H9 (cell line): ENCODE results near the gene CCL16. TPM values are rescaled to one million over a fixed set of nuclear protein-coding genes. Genes with fewer than 3 reads are reported as not detected.

Experiments used
- DNase-seq: peaks from one replicate; pipeline ENCODE4 v3.0.0-alpha.2; 2017
- H2AFZ ChIP-seq: one replicate; pipeline ENCODE4 v1.6.1; 2013; ENCODE audit warnings: mild to moderate bottlenecking, low read length, control low read depth, moderate library complexity
- H2AK5ac ChIP-seq: 2 replicates; pipeline ENCODE4 v1.6.1; 2013; ENCODE audit warnings: low read length, control low read depth, mixed read lengths; ENCODE audit not compliant: insufficient read length
- H2BK120ac ChIP-seq: one replicate; pipeline ENCODE4 v1.6.1; 2013; ENCODE audit warnings: low read depth, mild to moderate bottlenecking, low read length, control low read depth, inconsistent platforms; ENCODE audit not compliant: poor library complexity, severe bottlenecking
- H2BK12ac ChIP-seq: 2 replicates; pipeline ENCODE4 v1.6.1; 2013; ENCODE audit warnings: low read length, control low read depth, mixed read lengths, low read depth; ENCODE audit not compliant: insufficient read length
- H2BK15ac ChIP-seq: 2 replicates; pipeline ENCODE4 v1.6.1; 2013; ENCODE audit warnings: low read depth, low read length, control low read depth
- H2BK20ac ChIP-seq: one replicate; pipeline ENCODE4 v1.6.1; 2013; ENCODE audit warnings: low read depth, mild to moderate bottlenecking, low read length, control low read depth, inconsistent platforms; ENCODE audit not compliant: poor library complexity, severe bottlenecking
- H2BK5ac ChIP-seq: 2 replicates; pipeline ENCODE4 v1.6.1; 2013; ENCODE audit warnings: low read length, control low read depth, mixed read lengths; ENCODE audit not compliant: insufficient read length
- H3K14ac ChIP-seq: 2 replicates; pipeline ENCODE4 v1.6.1; 2013; ENCODE audit warnings: low read length, control low read depth; ENCODE audit not compliant: insufficient read depth
- H3K18ac ChIP-seq: 2 replicates; pipeline ENCODE4 v1.6.1; 2013; ENCODE audit warnings: low read depth, mild to moderate bottlenecking, mixed read lengths, low read length, control low read depth; ENCODE audit not compliant: insufficient read length
- H3K23ac ChIP-seq: 2 replicates; pipeline ENCODE4 v1.6.1; 2013; ENCODE audit warnings: low read length, control low read depth, mixed read lengths, low read depth; ENCODE audit not compliant: insufficient read length
- H3K23me2 ChIP-seq: 2 replicates; pipeline ENCODE4 v1.6.1; 2013; ENCODE audit warnings: low read depth, mild to moderate bottlenecking, mixed read lengths, low read length, control low read depth; ENCODE audit not compliant: insufficient read length, poor library complexity, severe bottlenecking
- H3K27ac ChIP-seq: 2 replicates; pipeline ENCODE4 v1.5.1; 2013; ENCODE audit warnings: low read length, control low read depth, mixed read lengths, low read depth; ENCODE audit not compliant: insufficient read length
- H3K27me3 ChIP-seq: 2 replicates; pipeline ENCODE4 v1.6.1; 2013; ENCODE audit warnings: low read length, control low read depth, inconsistent platforms; ENCODE audit not compliant: insufficient read depth
- H3K4ac ChIP-seq: 2 replicates; pipeline ENCODE4 v1.6.1; 2013; ENCODE audit warnings: low read depth, mild to moderate bottlenecking, control low read depth, inconsistent platforms, low read length, moderate library complexity
- H3K4me1 ChIP-seq: 2 replicates; pipeline ENCODE4 v1.6.1; 2013; ENCODE audit warnings: low read length, control low read depth, inconsistent platforms; ENCODE audit not compliant: insufficient read depth
- H3K4me2 ChIP-seq: 2 replicates; pipeline ENCODE4 v1.6.1; 2013; ENCODE audit warnings: low read length, control low read depth, mixed read lengths; ENCODE audit not compliant: insufficient read length, insufficient read depth
- H3K56ac ChIP-seq: 2 replicates; pipeline ENCODE4 v1.6.1; 2013; ENCODE audit warnings: low read depth, mild to moderate bottlenecking, mixed read lengths, low read length, control low read depth; ENCODE audit not compliant: insufficient read length
- H3K79me1 ChIP-seq: 2 replicates; pipeline ENCODE4 v1.6.1; 2013; ENCODE audit warnings: low read depth, mild to moderate bottlenecking, moderate library complexity, low read length, control low read depth, inconsistent platforms; ENCODE audit not compliant: insufficient read depth, poor library complexity, severe bottlenecking
- H3K79me2 ChIP-seq: 2 replicates; pipeline ENCODE4 v1.6.1; 2013; ENCODE audit warnings: low read length, control low read depth, inconsistent platforms; ENCODE audit not compliant: insufficient read depth
- H3K9ac ChIP-seq: 2 replicates; pipeline ENCODE4 v1.6.1; 2013; ENCODE audit warnings: low read length, control low read depth, mixed read lengths; ENCODE audit not compliant: insufficient read length; ENCODE audit errors: extremely low read depth
- H3K9me3 ChIP-seq: one replicate; pipeline ENCODE4 v1.6.1; 2013; ENCODE audit warnings: low read depth, low read length, inconsistent platforms; ENCODE audit not compliant: control insufficient read depth
- H3T11ph ChIP-seq: one replicate; pipeline ENCODE4 v1.6.1; 2013; ENCODE audit warnings: mild to moderate bottlenecking, low read length, control low read depth, inconsistent platforms
- H4K20me1 ChIP-seq: one replicate; pipeline ENCODE4 v1.6.1; 2013; ENCODE audit not compliant: control insufficient read depth, insufficient read length, insufficient read depth
- H4K5ac ChIP-seq: 2 replicates; pipeline ENCODE4 v1.6.1; 2013; ENCODE audit warnings: low read depth, mild to moderate bottlenecking, mixed read lengths, low read length, control low read depth; ENCODE audit not compliant: insufficient read length
- H4K8ac ChIP-seq: replicated peaks from 2 replicates; pipeline ENCODE4 v1.6.1; 2013; ENCODE audit warnings: low read length, control low read depth, mixed read lengths, low read depth; ENCODE audit not compliant: insufficient read length
- H4K91ac ChIP-seq: 2 replicates; pipeline ENCODE4 v1.6.1; 2013; ENCODE audit warnings: low read depth, mild to moderate bottlenecking, moderate library complexity, mixed read lengths, low read length, control low read depth; ENCODE audit not compliant: insufficient read length
- H3K27ac Mint-ChIP-seq, 3 experiments: 2 replicates in 2 of 3; 3 replicates in 1 of 3; pipeline ENCODE4 v1.8.0; 2020 to 2021; ENCODE audit warnings: mixed read lengths in 3 of 3, mild to moderate bottlenecking in 1 of 3, moderate library complexity in 1 of 3
- H3K27me3 Mint-ChIP-seq: 2 replicates; pipeline ENCODE4 v1.8.0; 2021; ENCODE audit warnings: low read depth, mild to moderate bottlenecking, moderate library complexity, mixed read lengths
- H3K36me3 Mint-ChIP-seq, 3 experiments: 2 replicates in 2 of 3; 3 replicates in 1 of 3; pipeline ENCODE4 v1.8.0; 2020 to 2021; ENCODE audit warnings: low read depth in 3 of 3, mixed read lengths in 3 of 3; ENCODE audit not compliant: insufficient read depth in 1 of 3
- H3K4me1 Mint-ChIP-seq, 2 experiments: 2 replicates each; pipeline ENCODE4 v1.8.0; 2020; ENCODE audit warnings: mixed read lengths in 2 of 2
- H3K4me3 Mint-ChIP-seq, 2 experiments: 2 replicates in 1 of 2; 3 replicates in 1 of 2; pipeline ENCODE4 v1.8.0; 2020 to 2021; ENCODE audit warnings: mild to moderate bottlenecking in 2 of 2, mixed read lengths in 2 of 2, moderate library complexity in 1 of 2
- H3K9me3 Mint-ChIP-seq, 2 experiments: 2 replicates in 1 of 2; 3 replicates in 1 of 2; pipeline ENCODE4 v1.8.0; 2020; ENCODE audit warnings: mild to moderate bottlenecking in 2 of 2, mixed read lengths in 2 of 2, moderate library complexity in 1 of 2
- CTCF ChIP-seq: fragments of 200-600 bp; sonication (generic); conservative IDR thresholded peaks from 3 replicates; pipeline ENCODE4 v1.8.0; 2021; ENCODE audit warnings: antibody characterized with exemption, mild to moderate bottlenecking
- WGBS: extraction: QIAGEN DNeasy Blood & Tissue Kit; methylation state at CpG from one replicate; pipeline ENCODE4 v1.1.7; 2013; ENCODE audit warnings: missing lambda C conversion rate, low lambda C conversion rate, mixed read lengths; ENCODE audit not compliant: insufficient read length; ENCODE audit errors: extremely low coverage; 5-methylcytosine and 5-hydroxymethylcytosine counted together
- total RNA-seq: library from RNA; stranded (reverse); gene quantifications from 2 replicates; pipeline ENCODE4 v1.2.1, GENCODE V29; 2021

The CCL16 gene
- total RNA-seq, 1 experiment from 2014 or later, result not detected

DNA sequence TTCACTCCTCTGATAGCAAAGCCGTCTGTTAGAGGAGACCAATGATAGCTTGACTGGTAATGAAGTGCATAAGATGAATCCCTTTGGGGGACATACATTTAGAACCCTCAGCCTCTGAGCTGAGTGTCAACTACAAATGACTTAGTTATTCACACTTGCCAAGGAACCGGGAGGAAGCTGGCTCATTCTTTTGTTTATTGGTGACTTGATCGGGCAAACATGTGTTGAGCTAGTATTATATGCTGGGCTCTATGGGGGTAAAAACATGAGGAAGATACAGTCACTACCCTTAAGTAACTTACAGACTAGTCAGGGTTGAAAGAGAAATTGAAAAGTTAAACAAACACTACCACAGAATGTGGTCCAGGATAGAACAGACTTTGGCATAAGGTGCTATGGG, 3.0 kb downstream of the CCL16 start:
- H4K91ac ChIP-seq, result no peak overlapping the region
- no peak overlapping the region for H3K4me2 ChIP-seq
- no peak overlapping the region for H3T11ph ChIP-seq
- H3K18ac ChIP-seq, result no peak overlapping the region
- no peaks in the 10 kb centered on the region for H3K36me3 Mint-ChIP-seq
- no peak overlapping the region for H2AK5ac ChIP-seq
- H2BK12ac ChIP-seq, result no peak overlapping the region
- WGBS, result no CpG with 5 or more reads among the region's 3 CpGs
- no peaks in the 10 kb centered on the region for H3K9me3 ChIP-seq
- H2BK15ac ChIP-seq, result no peak overlapping the region
- H2BK20ac ChIP-seq, result no peak overlapping the region
- no peak overlapping the region for H2BK120ac ChIP-seq
- H3K23me2 ChIP-seq, result no peaks in the 10 kb centered on the region
- peaks cover 2% of the 10 kb centered on the region for H3K27me3 Mint-ChIP-seq
- no peak overlapping the region for H3K4ac ChIP-seq
- no peak overlapping the region for H3K23ac ChIP-seq
- H3K14ac ChIP-seq, result no peak overlapping the region
- no peak overlapping the region for H4K8ac ChIP-seq
- H3K27me3 ChIP-seq, result no peaks in the 10 kb centered on the region
- no peaks in the 10 kb centered on the region for H3K4me1 ChIP-seq
- no peak for DNase-seq
- TF ChIP-seq CTCF, result no peak
- no peak overlapping the region for H2BK5ac ChIP-seq
- no peak overlapping the region for H2AFZ ChIP-seq
- H4K5ac ChIP-seq, result no peak overlapping the region
- H3K27ac ChIP-seq, result no peak overlapping the region
- H3K9me3 Mint-ChIP-seq, result no peaks in the 10 kb centered on the region
- H3K79me2 ChIP-seq, result no peaks in the 10 kb centered on the region
- no peaks in the 10 kb centered on the region for H3K79me1 ChIP-seq
- no peak overlapping the region for H3K27ac Mint-ChIP-seq
- H3K4me1 Mint-ChIP-seq, result peaks cover 3 to 5% of the 10 kb centered on the region in 2 experiments; a peak in 2 of 4 replicates
- H4K20me1 ChIP-seq, result no peaks in the 10 kb centered on the region
- H3K56ac ChIP-seq, result no peak overlapping the region
- no peak overlapping the region for H3K9ac ChIP-seq
- no peak overlapping the region for H3K4me3 Mint-ChIP-seq
